NCI-H524 (cell line): ENCODE measurements around the gene SEMA3D.
A peak's percentile ranks its signal among the peaks of the same experiment; 100 is the strongest.

ENCODE experiments used
- DNase-seq, 2 experiments: peaks; one replicate each; lab custom pipeline; 2025; lab: John Stamatoyannopoulos, UW

SEMA3D gene

DNA sequence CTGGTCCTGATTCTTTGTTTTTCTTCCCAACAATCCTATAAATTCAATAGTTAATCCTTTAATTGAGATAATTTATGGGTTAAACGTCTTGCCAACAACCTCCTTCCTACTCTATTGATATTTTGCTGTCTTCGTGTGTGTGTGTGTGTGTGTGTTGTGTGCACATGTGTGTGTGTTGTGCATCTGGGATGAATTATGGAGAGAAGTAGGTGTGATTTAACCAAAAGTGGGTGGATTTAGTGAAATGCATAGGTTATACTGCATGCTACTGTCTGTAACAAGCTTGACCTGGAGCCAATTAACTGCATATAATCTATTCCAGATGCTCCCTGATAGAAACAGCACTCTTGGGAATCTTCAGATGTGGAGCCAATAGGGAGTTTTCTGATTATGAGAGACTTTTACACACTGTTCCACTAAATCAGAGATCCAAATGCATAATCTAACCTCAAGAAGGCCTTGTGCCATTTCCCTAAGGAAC is 61.2 kb downstream of the SEMA3D start:
- DNase-seq = peak in 1 of 2 experiments; percentile 4

DNA sequence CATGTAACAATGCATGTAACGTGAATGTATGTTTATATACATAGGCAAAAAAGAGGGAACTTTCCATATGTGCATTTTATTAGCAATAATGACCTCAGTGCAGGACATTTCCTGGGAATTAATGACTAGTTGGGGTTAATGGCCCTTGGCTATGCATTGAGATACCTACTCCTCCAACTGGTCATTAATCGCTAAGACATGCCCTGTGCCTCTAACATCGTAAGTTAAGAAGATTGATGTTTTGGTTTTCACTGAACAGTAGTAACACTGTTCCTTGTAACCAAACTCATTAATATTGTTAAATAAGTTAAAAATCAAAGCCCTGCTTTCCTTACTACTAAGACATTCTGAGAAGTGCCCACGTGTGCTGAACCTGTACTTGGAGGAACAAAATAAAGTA is 61.7 kb downstream of the SEMA3D start:
- no peak for DNase-seq

DNA sequence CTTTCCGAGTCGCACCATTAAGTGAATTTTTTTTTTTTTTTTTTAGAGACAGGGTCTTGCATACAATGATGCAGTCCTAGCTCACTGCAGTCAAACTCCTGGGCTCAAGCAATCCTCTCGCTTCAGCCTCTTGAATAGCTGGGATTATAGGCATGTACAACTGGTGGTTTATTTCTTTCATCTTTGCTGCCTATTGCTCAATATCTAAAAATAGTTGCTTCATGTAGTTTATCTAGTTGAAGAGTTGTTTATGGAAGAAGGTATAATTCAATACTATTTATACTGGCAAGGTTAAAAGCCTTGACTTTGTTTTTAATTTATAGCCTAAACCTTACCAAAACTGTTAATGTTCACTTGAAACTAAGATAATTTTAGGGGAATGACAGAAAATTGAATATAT is 66.9 kb downstream of the SEMA3D start:
- DNase-seq = no peak

DNA sequence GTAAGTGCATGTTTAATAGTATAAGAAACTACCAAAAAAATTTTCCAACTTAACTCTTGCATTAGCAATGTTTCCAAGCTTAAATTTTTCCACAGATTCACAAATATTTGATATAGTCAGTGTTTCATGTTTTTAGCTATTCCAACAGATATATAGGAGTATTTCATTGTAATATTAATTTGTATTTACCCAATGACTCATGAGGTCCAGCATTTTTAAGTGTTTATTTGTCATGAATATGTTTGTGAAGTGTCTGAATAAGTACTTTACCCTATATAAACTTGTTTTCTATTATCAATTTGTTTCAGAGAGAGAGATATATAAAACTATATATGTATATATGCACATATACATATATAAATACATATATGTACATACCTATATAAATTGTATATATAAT is 71.0 kb downstream of the SEMA3D start:
- DNase-seq = no peak

DNA sequence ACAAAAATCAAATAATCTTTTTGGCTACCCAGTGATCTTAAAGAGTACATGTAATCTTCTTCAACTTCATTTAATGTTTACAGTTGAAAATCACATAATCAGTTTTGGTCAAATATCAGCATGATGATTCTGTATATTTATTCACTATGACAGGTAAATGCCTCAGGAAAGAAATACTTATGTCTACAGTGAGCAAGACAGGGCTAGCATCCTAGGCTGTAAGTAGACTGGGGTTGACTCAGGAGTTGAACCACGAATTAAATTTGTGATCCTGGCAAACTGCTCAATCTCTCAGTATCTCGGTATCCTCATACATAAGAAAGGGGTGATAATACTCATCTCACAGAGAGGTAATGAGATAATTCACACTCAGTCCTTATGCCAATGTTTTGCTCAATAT is 71.8 kb downstream of the SEMA3D start:
- DNase-seq = no peak

DNA sequence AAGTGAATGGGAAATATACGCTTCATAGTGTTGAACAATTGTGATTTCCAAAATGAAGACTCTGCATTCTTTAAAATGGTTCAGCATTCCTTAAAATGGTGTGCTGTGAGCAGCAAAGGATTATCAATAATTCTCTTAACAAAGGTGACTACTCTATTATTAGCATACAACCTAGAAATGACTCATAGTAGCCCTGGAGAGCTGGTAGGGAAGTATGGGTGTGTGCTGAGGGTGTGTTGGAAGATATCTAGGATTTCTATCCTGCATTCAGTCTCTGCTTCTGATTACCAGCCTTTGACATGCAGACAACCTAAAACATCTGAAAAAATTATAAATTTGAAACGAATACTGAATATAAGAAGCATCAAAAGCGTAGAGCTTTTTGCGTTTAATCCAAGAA is 72.5 kb downstream of the SEMA3D start:
- no peak for DNase-seq

DNA sequence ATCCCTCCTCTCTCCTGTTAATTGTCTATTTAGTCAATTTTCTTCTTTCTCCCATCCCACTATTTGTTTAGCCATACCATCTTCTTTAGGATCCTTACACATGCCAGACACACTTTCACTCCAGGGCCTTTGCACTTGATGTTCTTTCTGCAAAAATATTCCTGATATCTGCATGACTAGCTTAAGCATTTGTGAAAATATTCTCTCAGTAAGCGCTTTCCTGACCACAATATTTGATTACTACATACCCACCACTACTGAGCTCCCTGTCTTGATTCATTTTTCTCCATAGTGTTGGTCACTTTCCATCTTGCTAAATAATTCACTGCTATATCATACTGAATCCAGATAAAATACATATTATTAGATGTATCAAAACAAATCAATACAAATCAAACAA is 75.1 kb downstream of the SEMA3D start:
- DNase-seq = no peak

DNA sequence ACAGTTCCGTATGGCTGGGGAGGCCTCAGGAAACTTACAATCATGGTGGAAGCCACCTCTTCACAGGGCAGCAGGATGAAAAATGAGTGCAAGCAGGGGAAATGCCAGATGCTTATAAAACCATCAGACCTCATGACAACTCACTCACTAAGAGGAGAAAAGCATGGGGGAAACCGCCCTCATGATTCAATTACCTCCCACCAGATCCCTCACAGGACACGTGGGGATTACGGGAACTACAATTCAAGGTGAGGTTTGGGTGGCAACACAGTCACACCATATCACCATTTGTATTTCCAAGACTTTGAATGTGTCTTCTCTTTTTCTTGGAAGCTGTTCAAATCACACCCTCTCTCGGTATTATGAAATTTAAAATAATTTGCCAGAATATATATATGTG is 80.1 kb downstream of the SEMA3D start:
- DNase-seq = no peak

DNA sequence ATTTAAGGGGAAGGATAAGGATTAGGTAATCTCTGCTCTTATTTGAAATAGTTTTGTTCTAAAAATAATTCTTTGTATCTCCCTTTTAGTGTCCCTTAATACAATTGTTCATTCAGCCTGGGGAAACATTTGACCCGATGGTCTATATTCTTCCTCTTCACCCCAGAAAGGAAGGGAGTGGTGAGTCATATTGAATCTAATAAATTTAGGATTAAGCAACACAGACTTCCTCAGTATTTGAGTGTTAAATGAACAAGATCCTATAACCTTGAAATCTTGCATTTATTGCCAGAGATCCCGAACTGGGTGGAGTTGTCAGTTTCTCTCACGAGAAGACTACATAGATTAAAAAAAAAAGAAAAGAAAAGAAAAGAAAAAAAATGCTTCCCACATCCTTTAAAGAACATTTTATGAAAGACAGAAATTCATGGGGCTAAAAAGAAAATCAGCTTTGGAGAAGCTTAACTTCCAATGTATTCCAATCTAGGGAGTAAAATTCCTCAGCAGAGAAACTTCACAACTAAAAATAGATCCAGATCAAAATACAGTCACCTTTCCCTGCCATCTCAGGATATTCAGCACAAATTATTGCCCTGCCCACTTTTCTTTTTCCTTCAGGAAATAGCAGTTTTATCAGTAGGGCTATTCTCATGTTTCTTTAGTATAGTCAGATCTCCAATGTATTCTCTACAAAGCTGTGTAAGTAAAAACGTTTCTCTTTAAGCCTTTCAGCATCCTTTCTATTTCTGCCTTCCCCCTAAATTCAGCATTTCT is 82.2 kb downstream of the SEMA3D start:
- DNase-seq = peak in 1 of 2 experiments; percentile 24

DNA sequence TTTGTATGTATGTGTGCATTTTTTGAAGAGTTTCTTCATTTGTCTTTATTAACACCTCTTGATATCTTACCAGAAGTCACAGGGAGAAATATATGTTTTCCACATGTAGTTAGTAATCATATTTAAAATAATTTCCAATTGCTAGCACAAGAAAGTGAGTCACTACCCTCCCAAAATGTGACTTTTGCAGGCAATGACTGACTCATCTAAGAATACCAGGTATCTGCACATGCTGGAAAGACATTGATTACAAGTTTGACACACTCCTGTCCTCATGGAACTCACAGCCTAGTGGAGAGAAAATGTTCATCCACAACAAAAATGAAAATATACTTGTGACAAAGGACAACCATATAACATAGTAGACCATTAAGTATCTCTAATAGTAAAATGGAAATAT is 82.9 kb downstream of the SEMA3D start:
- DNase-seq = no peak

DNA sequence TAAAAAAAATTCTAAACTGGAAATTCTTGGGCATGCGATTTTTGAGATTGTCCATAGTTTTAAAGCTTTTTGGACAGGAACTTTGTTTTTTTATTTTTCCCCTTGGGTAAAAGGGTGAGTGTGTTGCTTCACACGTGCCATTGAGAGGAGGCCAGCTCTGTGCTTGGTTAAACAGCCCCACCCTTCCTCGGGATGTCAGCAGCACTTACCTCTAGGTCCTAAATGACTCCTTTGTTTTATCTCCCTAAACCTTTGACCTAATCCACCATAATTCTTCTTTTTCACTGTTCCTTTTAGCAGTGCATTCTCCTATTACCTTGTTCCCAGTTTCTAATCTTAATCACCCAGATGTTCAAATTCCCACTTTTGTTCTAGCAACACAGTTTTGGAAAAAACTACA is 83.5 kb downstream of the SEMA3D start:
- no peak for DNase-seq

DNA sequence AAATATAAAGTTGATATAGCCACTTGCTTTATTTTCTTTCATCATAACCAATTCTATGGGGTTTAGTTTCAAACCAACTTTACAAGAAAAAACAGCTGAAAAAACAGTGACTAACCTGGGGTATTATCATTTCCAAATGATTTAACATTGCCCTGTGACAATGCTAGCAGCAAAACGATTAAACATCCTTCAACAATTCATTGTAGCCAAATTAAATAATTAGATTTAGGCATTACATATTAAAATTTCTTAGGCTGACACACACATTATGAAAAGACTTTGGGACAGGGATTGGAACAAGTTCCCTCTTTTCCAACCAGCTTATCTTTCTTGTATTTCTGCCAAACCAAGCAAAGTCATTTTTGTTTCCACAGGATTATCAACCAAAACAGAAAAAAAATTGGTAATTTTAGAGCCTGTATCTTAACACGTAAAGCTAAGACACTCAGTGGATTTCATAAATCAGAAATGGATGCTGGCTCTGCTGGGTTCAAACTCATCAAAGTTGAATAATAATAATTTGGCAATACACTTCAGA is 84.0 kb downstream of the SEMA3D start:
- DNase-seq = no peak

DNA sequence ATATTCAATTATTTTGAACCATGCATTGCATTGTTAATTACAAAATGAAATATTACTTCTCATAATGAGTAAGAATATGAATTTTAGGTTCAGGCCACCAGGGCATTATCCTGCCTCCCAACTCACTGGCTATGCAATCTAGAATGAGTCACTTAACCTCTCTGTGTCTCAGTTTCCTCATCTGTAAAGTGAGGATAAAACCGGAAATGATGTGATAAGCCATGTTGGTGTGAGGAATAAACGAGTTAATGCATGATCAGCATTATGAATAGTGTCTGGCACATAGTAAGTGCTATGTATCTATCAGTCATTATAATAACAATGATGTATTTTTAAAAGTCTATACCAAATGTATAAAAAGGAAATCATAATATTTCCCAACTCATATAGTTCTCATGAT is 85.5 kb downstream of the SEMA3D start:
- DNase-seq = no peak

DNA sequence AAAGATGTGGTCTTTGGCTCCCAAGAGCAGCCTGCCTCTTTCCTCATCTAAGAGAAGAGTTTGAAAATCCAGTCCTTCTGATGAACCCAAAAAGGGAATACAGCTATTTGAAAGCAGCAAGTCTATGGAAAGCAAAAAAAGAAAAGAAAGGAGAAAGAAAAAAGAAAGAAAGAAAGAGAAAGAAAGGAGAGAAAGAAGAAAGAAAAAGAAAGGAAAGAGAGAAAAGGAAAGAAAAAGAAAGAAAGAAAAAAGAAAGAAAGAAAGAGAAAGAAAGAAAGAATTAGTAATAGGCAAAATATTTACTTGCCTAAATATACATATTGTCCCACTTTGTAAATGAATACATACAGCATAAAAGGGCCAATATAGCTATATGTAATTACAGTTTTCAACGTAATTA is 89.0 kb downstream of the SEMA3D start:
- DNase-seq = no peak

DNA sequence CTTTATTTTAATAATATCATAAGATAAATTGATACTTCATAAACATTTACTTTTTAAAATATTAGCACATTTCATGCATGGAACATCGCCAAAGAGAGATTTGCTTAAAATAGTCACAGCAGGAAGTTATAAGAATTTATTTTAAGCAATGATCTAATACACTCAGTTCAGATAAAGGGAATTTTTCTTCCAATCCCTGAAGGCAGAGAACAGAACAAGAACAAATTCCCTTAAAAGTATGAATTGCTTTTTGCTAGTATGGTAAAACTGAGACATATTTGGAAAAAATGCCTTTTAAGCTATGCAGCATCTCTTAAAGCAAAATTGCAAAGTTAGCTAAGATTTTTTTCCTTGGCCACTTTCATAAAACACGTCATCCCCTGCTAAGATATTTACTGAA is 91.0 kb downstream of the SEMA3D start:
- DNase-seq = no peak

DNA sequence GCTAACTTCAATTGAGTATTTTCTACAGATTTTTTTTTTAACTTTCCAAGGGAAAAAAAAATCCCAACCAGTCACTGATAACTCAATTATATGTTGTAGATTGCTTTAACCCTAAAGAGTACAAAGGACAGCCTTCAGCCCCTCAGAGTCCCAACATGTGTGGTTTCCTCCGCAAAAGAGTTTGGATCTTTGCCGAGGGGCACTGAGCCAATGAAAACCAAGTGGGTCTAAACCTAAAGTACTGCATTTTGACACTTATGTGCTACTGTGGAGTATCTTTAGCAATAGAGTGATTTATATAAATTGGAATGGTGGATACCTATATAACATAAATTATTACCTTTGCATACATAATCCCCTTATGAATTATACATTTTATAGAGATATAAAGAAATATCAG is 91.5 kb downstream of the SEMA3D start:
- DNase-seq = no peak

DNA sequence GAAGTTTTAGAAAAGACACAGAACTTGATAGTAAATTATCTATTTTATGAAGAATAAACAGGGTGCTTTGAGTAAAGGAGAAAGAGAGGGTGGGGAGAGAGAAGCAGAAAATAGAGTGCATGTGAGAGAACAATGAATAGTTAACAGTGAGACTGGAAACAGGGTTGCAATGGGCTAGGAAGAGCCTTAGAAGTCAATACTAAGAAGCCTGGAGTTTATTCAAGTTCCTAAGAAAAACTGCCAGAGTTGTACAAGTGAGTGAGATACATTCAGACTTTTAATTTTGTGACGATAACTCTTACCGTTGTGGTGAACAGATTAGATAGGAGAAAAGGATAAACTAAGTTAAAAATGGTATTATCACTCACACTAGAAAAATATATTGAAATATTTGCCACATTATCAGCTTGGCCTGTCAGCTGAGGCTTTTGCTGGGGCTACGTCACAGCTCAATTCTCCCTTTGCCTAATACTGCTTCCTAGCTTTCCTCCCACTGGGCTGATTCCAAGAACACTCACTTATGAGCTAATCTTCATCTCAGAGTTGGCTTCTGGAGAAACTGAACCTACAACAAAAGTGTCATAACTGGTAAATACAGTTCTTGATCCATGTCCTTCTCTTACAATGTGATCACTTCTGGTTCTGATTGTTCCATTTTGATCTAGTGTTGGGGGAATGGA is 92.7 kb downstream of the SEMA3D start:
- no peak for DNase-seq

DNA sequence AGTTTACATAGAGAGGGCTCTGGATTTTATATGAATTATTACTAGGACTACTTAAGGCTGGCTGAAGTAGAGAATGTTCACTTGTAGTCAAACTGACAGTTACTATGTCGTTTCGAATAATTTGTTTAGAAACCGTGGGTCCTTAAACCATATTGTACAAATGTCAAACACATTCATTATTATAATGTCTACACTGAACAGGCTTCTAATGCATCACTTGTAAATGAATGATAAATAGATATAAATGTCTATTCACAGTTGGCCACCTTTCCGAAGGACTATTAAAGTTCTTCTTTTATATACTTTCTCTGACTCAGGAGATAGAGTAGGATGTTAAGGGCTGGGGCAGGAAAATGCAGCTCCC is 95.3 kb downstream of the SEMA3D start:
- DNase-seq = no peak

DNA sequence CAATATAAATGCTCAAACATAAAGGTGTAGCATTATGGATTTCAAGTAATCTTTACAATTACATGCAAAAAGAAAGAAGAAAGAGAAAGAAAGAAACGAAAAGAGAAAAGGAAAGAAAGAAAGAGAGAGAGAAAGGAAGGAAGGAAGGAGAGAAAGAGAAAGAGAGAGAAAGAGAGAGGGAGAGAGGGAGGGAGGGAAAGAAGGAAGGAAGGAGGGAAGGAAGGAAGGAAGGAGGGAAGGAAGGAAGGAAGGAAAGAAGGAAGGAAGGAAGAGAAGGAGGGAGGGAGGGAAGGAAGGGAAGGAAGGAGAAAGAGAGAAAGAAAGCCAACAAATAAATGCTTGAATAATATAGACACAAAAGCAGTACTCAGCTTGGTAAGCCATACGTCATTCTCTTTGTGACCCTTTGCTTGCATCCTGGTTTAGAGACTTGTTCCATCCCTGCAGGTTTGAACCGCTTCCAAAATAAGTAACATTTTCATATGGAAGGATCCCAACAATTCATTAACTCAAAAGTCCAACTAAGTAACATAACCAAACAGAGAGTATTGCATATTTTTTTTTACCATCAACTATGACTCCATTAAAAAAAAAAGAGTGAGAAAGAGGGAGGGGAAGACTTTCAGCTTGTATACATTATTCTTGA is 95.8 kb downstream of the SEMA3D start:
- DNase-seq = no peak

DNA sequence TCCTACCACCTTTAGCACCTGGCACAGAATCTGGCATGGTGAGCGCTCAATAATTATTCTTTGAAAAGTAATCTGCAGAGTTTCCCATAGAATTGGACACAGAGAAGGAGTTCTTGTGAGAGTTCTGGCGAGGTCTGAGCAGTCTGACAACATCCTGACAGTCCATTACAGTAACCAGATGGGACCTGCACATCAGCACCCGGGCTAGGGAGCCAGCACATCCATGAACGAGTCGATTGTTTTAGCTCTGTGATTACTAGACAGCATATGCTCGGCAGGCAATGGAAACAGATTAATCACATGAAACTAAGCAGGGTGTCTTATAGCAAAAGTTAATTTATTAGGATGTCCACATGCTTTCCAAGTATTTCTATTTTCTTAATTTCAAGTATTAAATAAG is 96.7 kb downstream of the SEMA3D start:
- peak; percentile 32 to 65 for DNase-seq

DNA sequence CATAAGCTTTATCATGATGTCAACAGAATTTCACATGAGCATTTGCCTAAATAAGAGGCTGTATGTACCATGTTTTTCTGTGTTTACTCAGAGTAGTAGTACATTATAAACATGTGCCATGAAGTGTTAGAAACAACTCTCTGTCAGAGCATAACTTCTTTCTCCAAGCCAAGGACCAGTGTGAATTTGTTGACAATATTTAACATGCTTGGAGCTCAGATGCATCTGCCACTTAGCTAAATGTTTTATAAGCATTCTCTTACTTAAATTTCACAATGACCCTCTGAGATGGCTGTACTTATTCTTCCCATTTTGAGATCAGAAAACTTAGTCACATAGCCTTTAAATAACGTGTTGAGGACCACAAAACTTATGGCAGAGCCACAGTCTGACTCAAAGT is 105.0 kb downstream of the SEMA3D start:
- no peak for DNase-seq

DNA sequence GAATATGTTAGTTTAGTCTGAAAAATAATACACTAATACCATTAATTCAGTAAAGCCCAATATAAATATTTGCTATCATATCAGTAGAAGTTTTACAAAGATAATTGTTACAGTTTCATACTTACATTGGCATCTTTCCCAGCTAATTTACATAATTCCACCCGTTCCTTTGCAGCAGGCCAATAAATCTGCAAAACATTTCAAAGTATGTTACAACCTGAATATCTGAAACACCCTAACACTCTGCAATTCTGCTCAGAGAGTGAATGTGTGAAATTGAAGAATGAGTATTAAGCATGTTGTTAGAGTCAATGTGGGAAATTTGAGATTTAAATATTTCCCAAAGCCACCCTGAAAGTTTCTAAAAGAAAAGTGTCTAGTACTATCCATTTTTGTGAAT is 105.5 kb downstream of the SEMA3D start:
- no peak for DNase-seq

DNA sequence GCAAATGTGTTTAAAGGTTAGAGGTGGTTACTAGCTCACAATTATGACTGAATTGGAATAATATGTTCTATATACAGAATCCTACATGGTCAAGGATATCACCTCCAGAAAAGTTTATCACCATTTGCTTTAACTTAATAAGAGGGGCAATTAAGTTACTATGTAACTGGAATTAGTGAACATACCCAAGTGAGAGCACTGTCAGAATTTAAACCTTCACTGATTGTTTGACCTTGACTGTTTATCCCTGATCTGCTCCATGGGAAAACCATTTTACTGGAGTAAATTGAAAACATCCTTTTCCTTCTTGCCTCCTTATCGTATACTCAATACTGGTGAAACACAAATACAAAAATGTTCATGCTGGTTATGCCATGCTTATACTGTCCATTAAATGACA is 107.4 kb downstream of the SEMA3D start:
- DNase-seq = no peak
